ENCODE data around the gene SRPK2.
A peak's percentile ranks its signal among the peaks of the same experiment; 100 is the strongest.

The SRPK2 gene

DNA sequence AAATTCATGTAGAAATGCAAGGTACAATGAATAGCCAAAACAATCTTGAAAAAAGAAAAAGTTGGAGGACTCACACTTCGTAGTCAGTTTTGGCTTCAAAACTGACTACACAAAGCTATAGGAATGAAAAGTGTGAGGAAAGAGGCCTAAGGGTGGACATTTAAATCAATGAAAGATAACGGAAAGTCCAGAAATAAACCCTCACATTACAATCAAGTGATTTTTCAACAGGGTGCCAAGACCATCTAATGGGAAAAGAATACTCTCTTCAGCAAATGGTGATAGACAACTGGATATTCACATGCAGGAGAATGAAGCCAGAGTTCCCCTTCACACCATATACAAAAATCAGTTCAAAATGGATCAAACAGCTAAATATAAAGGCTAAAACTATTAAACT lies 106.8 kb downstream of the SRPK2 start:
- ATAC-seq (replicated peaks; ENCODE audit: extremely low read depth, poor library complexity, severe bottlenecking) (no peak), DNase-seq (ENCODE audit: low spot score in 2 of 2) (no peak)
- H3K36me3 Mint-ChIP-seq (ENCODE audit: insufficient read depth): peaks cover 13% of the 10 kb centered on the region
- no peaks in the 10 kb centered on the region for H3K9me3 Mint-ChIP-seq
- H3K4me3 Mint-ChIP-seq: no peak overlapping the region
- no peaks in the 10 kb centered on the region for H3K27me3 Mint-ChIP-seq
- H3K27ac Mint-ChIP-seq (ENCODE audit: low read depth): no peak overlapping the region
- peaks cover 46% of the 10 kb centered on the region for H3K4me1 Mint-ChIP-seq

DNA sequence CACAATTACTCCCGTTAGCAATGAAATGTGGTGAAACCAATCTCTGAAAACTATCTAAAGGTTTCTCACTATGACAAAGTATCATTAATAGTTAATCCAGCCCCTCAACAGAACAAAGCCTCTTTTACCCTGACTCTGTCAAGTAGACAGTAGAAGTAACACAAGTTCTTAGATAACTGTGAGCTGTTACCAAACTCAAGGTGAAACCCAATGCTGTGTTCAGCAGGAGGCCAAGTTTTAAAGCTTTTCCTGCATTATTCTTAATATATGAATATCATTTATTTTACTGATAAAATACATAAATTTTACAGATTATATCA lies 109.1 kb downstream of the SRPK2 start:
- peaks cover 33% of the 10 kb centered on the region for H3K4me1 Mint-ChIP-seq

DNA sequence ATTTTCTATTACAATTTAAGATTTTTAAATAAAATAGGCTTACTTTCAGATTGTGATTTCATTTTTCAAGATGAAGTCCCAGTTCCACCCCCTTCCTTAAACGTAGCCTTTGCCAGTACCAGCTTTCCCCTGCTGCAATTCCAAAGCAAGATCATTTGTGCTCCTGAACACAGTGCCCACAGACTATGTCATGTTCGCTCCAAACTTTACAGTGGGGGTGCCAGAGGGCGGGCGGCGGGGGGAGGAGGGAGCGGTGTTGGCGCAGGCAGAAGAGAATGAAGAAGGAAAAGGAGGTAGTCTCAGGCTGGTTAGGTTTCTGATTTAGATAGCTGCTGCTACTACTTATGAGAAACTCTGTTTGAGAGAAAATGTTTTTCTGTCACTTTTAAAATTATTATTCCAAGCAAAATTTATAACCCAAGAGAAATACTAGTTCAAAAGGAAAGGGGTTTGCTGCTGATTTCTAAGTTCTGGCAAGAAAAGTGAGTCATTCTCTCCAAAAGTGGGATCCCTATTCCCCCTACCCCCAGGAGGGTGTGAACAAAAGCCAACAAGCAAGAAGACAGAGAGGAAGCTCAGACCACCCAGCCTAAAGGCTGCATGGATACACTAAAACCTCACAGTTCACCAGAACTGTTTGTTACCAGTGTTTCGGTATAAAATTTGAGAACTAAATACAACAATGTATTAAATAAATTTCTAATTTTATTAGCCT lies 109.6 kb downstream of the SRPK2 start:
- ATAC-seq (replicated peaks; ENCODE audit: extremely low read depth, poor library complexity, severe bottlenecking) (no peak), DNase-seq (ENCODE audit: low spot score in 2 of 2) (no peak)
- Mint-ChIP-seq H3K27me3 (no peaks in the 10 kb centered on the region), H3K9me3 (no peaks in the 10 kb centered on the region), H3K36me3 (ENCODE audit: insufficient read depth) (peaks cover 11% of the 10 kb centered on the region), H3K4me1 (peaks cover 33% of the 10 kb centered on the region), H3K4me3 (no peak overlapping the region), H3K27ac (ENCODE audit: low read depth) (no peak overlapping the region)

More for the DNA sequence above, 109.1 kb downstream of the SRPK2 start:
- no peak for DNase-seq (ENCODE audit: low spot score in 2 of 2)
- no peak overlapping the region for H3K27ac Mint-ChIP-seq (ENCODE audit: low read depth)
- no peaks in the 10 kb centered on the region for H3K9me3 Mint-ChIP-seq
- H3K4me3 Mint-ChIP-seq: no peak overlapping the region
- no peak for ATAC-seq (replicated peaks; ENCODE audit: extremely low read depth, poor library complexity, severe bottlenecking)
- H3K36me3 Mint-ChIP-seq (ENCODE audit: insufficient read depth): peaks cover 10% of the 10 kb centered on the region
- H3K27me3 Mint-ChIP-seq: no peaks in the 10 kb centered on the region

DNA sequence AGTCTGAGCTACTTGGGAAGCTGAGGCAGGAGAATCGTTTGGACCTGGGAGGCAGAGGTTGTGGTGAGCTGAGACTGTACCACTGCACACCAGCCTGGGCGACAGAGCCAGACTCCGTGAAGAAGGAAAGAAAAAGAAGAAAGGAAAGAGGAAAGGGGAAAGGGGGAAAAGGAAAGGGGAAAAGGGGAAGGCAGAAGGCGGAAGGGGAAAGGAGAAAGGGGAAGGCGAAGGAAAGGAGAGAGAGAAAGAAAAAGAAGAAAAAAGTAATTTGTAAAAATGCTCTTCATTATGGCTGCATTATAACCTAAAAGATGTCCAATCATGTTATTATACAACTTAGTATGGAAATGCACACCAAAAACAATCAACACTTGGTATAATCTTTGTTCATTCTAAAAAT lies 110.2 kb downstream of the SRPK2 start:
- DNase-seq (ENCODE audit: low spot score in 2 of 2): no peak
- H3K4me3 Mint-ChIP-seq: no peak overlapping the region
- no peak for ATAC-seq (replicated peaks; ENCODE audit: extremely low read depth, poor library complexity, severe bottlenecking)
- H3K4me1 Mint-ChIP-seq: peaks cover 37% of the 10 kb centered on the region
- no peaks in the 10 kb centered on the region for H3K27me3 Mint-ChIP-seq
- H3K9me3 Mint-ChIP-seq: no peaks in the 10 kb centered on the region
- no peak overlapping the region for H3K27ac Mint-ChIP-seq (ENCODE audit: low read depth)
- H3K36me3 Mint-ChIP-seq (ENCODE audit: insufficient read depth): peaks cover 11% of the 10 kb centered on the region

DNA sequence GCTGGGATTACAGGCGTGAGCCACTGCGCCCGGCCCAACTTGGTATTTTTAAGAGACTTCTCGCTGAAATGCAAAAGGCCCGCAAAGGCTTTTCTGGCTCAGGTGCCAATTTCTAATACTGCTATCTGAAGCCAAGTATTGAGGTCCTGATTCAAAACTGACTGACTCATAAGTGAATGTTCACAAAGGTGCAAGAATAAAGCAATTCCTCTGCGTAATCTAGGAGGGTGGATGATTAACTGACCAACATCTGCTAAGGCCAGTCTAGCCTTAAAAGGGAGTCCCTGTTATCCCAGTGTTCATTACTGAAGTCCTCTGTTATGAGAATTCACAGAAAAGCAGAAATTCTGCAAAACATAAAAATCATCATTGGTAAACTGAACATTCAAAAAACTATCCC lies 111.4 kb downstream of the SRPK2 start:
- DNase-seq (ENCODE audit: low spot score in 2 of 2): no peak
- H3K9me3 Mint-ChIP-seq: no peaks in the 10 kb centered on the region

DNA sequence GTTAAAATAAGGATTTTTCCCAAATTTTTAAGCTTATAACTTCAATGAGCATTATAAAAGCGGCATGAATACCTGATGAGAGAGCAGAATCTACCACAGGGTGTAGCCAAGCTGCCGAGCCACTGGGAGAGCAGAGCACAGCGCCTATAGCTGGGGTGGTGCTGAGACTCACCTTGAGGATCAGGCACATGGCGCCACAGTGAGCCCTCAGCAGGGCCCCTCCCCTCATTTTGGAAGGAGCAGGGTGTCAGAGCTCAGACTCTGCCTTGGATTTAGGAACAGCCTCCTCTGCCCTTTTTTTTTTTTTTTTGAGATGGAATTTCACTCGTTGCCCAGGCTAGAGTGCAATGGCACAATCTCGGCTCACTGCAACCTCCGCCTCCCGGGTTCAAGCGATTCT lies 118.6 kb downstream of the SRPK2 start:
- Mint-ChIP-seq H3K27me3 (no peaks in the 10 kb centered on the region), H3K9me3 (no peaks in the 10 kb centered on the region), H3K4me3 (peak overlapping the region; percentile 80), H3K36me3 (ENCODE audit: insufficient read depth) (peaks cover 1% of the 10 kb centered on the region), H3K4me1 (peaks cover 71% of the 10 kb centered on the region), H3K27ac (ENCODE audit: low read depth) (peak overlapping the region; percentile 84)
- DNase-seq (ENCODE audit: low spot score in 2 of 2) (no peak), ATAC-seq (replicated peaks; ENCODE audit: extremely low read depth, poor library complexity, severe bottlenecking) (no peak)

More for the DNA sequence above, 111.4 kb downstream of the SRPK2 start:
- Mint-ChIP-seq H3K4me3 (no peak overlapping the region), H3K36me3 (ENCODE audit: insufficient read depth) (peaks cover 11% of the 10 kb centered on the region), H3K27ac (ENCODE audit: low read depth) (no peak overlapping the region), H3K27me3 (no peaks in the 10 kb centered on the region), H3K4me1 (peaks cover 48% of the 10 kb centered on the region)
- no peak for ATAC-seq (replicated peaks; ENCODE audit: extremely low read depth, poor library complexity, severe bottlenecking)

DNA sequence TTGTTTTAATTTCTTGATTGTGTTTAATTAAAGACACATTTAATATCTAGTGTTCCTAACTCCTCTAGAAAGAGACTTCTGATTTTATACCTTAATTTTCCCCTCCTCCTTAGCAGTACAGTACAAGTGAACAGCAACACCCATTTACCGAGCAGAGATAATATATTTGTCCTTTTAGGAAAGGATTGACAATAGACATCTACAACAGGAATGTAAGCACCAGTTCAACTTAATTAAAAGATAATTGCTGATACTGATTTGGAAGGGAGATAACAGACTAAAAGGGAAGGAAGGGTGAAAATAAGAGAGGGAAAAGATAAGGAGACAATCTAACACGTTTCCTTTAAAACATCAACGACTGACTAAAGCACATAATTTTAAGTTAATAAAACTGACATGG lies 119.3 kb downstream of the SRPK2 start:
- DNase-seq (ENCODE audit: low spot score in 2 of 2) (no peak), ATAC-seq (replicated peaks; ENCODE audit: extremely low read depth, poor library complexity, severe bottlenecking) (peak; percentile 55)
- H3K27ac Mint-ChIP-seq (ENCODE audit: low read depth): peak overlapping the region; percentile 84
- H3K27me3 Mint-ChIP-seq: no peaks in the 10 kb centered on the region
- peaks cover 1% of the 10 kb centered on the region for H3K36me3 Mint-ChIP-seq (ENCODE audit: insufficient read depth)
- H3K4me3 Mint-ChIP-seq: peak overlapping the region; percentile 80
- H3K9me3 Mint-ChIP-seq: no peaks in the 10 kb centered on the region
- H3K4me1 Mint-ChIP-seq: peaks cover 74% of the 10 kb centered on the region

DNA sequence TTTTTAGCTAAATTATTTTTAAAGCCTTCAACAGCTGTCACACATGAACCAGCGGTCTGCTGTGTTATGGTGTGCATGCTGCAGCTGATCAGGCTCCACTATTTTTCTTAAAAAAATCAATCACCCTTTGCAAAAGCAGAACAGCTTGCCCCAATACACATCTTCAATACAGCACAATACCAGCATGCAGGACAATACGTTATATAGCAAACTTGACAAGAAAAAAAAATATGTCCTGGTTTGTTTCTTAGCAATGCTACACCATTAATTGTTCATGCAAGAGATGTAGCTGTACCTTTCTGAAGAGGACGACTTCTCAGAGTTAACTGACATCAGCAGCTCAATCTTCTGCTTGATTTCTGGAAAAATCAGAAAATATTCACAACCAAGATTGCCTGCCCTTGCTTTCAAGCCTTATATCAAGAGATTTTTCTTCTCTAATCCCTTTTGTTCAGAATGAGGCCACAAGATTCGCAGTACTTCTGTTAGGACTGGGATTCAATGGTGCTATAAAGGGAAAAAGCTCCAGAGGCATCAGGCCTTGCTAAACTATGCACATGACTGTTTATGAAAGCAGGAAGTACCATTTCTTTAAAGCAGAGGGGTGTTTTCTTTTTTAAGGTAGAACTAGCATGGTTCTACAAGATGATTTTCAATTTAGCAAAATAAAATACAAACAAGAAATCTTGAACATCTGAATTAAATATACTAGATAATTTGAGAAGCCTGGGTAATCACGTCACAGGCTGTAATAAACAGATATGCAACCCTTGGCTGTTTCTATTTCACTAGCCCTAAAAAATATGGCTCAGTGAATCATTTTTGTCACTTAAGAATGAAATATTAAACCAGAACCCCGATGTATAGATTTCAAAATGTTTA lies 120.0 kb downstream of the SRPK2 start:
- peak overlapping the region; percentile 84 for H3K27ac Mint-ChIP-seq (ENCODE audit: low read depth)
- peak overlapping the region; percentile 80 for H3K4me3 Mint-ChIP-seq
- H3K27me3 Mint-ChIP-seq: no peaks in the 10 kb centered on the region
- no peaks in the 10 kb centered on the region for H3K36me3 Mint-ChIP-seq (ENCODE audit: insufficient read depth)
- DNase-seq (ENCODE audit: low spot score in 2 of 2) (no peak), ATAC-seq (replicated peaks; ENCODE audit: extremely low read depth, poor library complexity, severe bottlenecking) (peak; percentile 75)
- no peaks in the 10 kb centered on the region for H3K9me3 Mint-ChIP-seq
- H3K4me1 Mint-ChIP-seq: peaks cover 74% of the 10 kb centered on the region

DNA sequence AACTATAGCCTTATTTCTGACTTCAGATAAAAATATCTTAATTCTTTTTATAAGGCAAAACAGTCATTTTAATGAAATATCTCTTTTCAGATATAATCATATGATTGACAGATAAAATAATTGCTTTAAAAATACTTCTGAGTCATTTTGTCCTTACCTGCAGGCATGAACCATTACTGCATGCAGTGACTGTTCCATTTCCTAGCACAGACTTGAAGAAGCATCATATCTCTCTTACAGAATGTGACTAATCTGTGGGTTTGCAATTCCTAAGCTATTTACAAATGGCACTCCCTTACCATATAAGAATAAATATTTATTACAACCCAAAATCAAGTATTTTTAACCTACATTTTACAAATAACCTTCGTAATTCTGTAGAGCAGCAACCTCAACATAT lies 120.7 kb downstream of the SRPK2 start:
- DNase-seq (ENCODE audit: low spot score in 2 of 2) (no peak), ATAC-seq (replicated peaks; ENCODE audit: extremely low read depth, poor library complexity, severe bottlenecking) (no peak)
- Mint-ChIP-seq H3K9me3 (no peaks in the 10 kb centered on the region), H3K36me3 (ENCODE audit: insufficient read depth) (no peaks in the 10 kb centered on the region), H3K4me1 (peaks cover 73% of the 10 kb centered on the region), H3K27me3 (no peaks in the 10 kb centered on the region), H3K4me3 (peak overlapping the region; percentile 80), H3K27ac (ENCODE audit: low read depth) (peak overlapping the region; percentile 87)

DNA sequence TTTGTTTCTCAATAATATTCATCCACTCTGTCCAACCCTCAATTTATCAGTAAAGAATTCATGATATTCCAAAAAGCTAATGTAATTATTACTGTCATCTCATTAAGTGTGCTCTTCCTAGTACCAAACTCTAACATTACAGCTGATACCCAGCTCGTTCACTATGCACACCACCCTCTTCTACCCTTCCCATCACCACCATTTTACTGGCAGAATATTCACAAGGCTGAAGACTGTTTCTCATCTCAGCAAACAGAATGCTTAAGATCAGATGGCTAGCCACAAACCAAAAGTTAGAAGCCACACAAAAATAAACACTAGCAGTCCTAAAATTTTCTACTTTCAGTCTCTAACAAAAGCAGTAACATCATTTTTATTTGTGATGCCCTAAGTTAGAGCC lies 121.5 kb downstream of the SRPK2 start:
- Mint-ChIP-seq H3K4me3 (peak overlapping the region; percentile 72), H3K27me3 (no peaks in the 10 kb centered on the region), H3K27ac (ENCODE audit: low read depth) (peak overlapping the region; percentile 87), H3K9me3 (no peaks in the 10 kb centered on the region), H3K4me1 (peaks cover 72% of the 10 kb centered on the region), H3K36me3 (ENCODE audit: insufficient read depth) (no peaks in the 10 kb centered on the region)
- ATAC-seq (replicated peaks; ENCODE audit: extremely low read depth, poor library complexity, severe bottlenecking): peak; percentile 23
- DNase-seq (ENCODE audit: low spot score in 2 of 2): no peak

DNA sequence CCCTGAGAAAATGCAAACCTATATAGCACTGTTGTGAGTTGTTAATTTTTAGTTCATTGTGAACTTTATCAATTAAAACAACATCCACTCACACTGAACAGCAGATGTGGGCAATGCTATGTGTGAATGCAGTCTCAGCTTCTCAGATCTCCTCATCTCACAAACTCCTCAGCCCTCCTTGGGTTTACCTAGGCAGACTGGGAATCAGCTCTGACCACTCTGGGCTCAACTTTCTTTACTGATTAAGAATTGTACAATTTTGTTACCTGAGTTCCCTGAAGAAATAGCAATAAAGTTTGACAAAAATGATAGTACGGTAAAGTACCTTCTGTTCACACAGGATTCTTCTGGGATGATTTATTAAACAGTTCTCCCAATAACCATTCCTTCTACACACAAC lies 124.0 kb downstream of the SRPK2 start:
- DNase-seq (ENCODE audit: low spot score in 2 of 2): no peak
- no peak overlapping the region for H3K4me3 Mint-ChIP-seq
- H3K4me1 Mint-ChIP-seq: peaks cover 62% of the 10 kb centered on the region
- no peak for ATAC-seq (replicated peaks; ENCODE audit: extremely low read depth, poor library complexity, severe bottlenecking)
- H3K9me3 Mint-ChIP-seq: no peaks in the 10 kb centered on the region
- H3K27ac Mint-ChIP-seq (ENCODE audit: low read depth): no peak overlapping the region
- H3K27me3 Mint-ChIP-seq: no peaks in the 10 kb centered on the region
- H3K36me3 Mint-ChIP-seq (ENCODE audit: insufficient read depth): no peaks in the 10 kb centered on the region

DNA sequence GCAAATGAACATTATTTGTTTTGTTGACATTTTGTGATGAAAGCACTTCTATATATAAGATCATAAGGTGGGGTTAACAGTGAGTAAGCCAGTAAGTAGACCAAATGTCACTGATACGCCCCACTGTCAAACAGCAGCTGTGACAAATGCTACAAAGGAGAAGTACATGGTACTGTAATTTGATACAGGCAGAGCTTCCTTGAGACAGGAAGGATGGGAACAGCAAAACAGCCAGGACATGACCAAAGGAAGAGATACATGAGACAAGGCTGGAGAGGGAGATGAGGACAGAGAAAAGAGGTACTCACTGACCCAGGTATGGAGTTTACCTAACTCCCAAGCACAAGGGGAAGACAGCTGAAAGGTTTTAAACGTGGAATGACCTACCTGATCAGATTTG lies 127.0 kb downstream of the SRPK2 start:
- no peak overlapping the region for H3K4me3 Mint-ChIP-seq
- H3K9me3 Mint-ChIP-seq: no peaks in the 10 kb centered on the region
- ATAC-seq (replicated peaks; ENCODE audit: extremely low read depth, poor library complexity, severe bottlenecking) (no peak), DNase-seq (ENCODE audit: low spot score in 2 of 2) (no peak)
- H3K36me3 Mint-ChIP-seq (ENCODE audit: insufficient read depth): no peaks in the 10 kb centered on the region
- H3K4me1 Mint-ChIP-seq: peaks cover 68% of the 10 kb centered on the region
- no peak overlapping the region for H3K27ac Mint-ChIP-seq (ENCODE audit: low read depth)
- no peaks in the 10 kb centered on the region for H3K27me3 Mint-ChIP-seq
